ENCODE data around the gene ADK. TPM values are rescaled to one million over a fixed set of nuclear protein-coding genes. Genes with fewer than 3 reads are reported as not detected.

Gene ADK
- total and polyA plus RNA-seq, 2 donors (not counting 1 experiment from before 2014, with no cell fraction given) = 25.3 to 47.8 TPM

DNA sequence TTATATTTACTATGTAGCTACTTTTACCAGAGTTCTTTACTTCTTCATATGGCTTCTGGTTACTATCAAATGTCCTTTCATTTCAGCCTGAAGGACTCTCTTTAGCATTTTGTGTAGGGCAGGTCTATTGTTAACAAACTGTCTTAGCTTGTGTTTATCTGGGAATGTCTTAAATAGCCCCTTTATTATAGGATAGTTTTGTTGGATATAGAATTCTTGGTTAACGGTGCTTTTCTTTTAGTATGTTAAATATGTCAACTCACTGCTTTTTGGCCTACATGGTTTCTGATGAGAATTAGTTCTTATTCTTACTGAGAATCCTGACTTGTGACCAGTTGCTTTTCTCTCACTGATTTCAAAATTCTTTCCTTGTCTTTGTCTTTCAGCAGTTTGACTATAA lies 169.0 kb downstream of the ADK start:
- Histone ChIP-seq H3K4me1 (ENCODE audit: control insufficient read depth, extremely low read depth, insufficient read depth, low read length) (no peaks in the 10 kb centered on the region), H3K27me3 (ENCODE audit: control insufficient read depth, insufficient read depth, low read length) (no peaks in the 10 kb centered on the region), H3K4me2 (ENCODE audit: extremely low read depth, insufficient read depth, low read length) (no peak overlapping the region), H3K4me3 (replicated peaks in 1 of 4; ENCODE audit: control extremely low read depth in 1 of 4, insufficient read depth in 1 of 4, low read depth in 3 of 4, low read length in 4 of 4) (no peak overlapping the region), H3K27ac (ENCODE audit: insufficient read depth, low read length) (no peak overlapping the region), H3K36me3 (ENCODE audit: control insufficient read depth, insufficient read depth, low read length) (no peaks in the 10 kb centered on the region), H3K79me2 (ENCODE audit: control insufficient read depth, insufficient read depth, low read length) (no peaks in the 10 kb centered on the region), H2AFZ (ENCODE audit: low read length) (no peak overlapping the region), H3K9ac (ENCODE audit: insufficient read depth, low read length) (no peak overlapping the region), H3K9me3 (ENCODE audit: control insufficient read depth, insufficient read depth, low read depth, low read length) (no peaks in the 10 kb centered on the region), H4K20me1 (ENCODE audit: control insufficient read depth, extremely low read depth, insufficient read depth, low read length) (no peaks in the 10 kb centered on the region)
- TF ChIP-seq, protein P1, sequence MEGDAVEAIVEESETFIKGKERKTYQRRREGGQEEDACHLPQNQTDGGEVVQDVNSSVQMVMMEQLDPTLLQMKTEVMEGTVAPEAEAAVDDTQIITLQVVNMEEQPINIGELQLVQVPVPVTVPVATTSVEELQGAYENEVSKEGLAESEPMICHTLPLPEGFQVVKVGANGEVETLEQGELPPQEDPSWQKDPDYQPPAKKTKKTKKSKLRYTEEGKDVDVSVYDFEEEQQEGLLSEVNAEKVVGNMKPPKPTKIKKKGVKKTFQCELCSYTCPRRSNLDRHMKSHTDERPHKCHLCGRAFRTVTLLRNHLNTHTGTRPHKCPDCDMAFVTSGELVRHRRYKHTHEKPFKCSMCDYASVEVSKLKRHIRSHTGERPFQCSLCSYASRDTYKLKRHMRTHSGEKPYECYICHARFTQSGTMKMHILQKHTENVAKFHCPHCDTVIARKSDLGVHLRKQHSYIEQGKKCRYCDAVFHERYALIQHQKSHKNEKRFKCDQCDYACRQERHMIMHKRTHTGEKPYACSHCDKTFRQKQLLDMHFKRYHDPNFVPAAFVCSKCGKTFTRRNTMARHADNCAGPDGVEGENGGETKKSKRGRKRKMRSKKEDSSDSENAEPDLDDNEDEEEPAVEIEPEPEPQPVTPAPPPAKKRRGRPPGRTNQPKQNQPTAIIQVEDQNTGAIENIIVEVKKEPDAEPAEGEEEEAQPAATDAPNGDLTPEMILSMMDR (conservative IDR thresholded peaks at IDR 0.05 in 1 of 2, IDR thresholded peaks at IDR 0.05 in 1 of 2; ENCODE audit: low read depth in 1 of 2, low read length in 2 of 2) = no peak
- no peak for TF ChIP-seq EZH2 (IDR thresholded peaks at IDR 0.05; ENCODE audit: low read length, missing control alignments)
- no peak for DNase-seq (ENCODE audit: low read depth in 2 of 2)

DNA sequence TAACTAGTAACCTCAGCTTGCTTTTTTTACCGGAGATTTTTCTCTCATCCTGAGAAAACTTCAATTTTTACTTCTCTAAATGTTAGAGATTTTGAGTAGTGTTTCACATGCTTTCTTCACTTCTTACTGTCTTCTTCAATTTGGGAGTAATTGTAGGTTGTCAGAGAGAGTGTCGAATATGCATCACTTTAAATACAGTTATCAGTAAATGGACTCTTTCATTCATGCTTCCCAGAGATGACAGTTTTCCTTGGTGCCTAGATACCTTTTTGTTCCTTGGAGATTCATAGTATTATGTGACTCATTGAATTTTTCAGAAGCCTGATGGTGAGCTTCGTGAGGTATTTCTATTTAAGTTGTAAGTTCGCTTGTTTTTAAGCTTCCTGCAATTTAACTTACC lies 169.7 kb downstream of the ADK start:
- Histone ChIP-seq H3K36me3 (ENCODE audit: control insufficient read depth, insufficient read depth, low read length) (no peaks in the 10 kb centered on the region), H3K4me3 (replicated peaks in 1 of 4; ENCODE audit: control extremely low read depth in 1 of 4, insufficient read depth in 1 of 4, low read depth in 3 of 4, low read length in 4 of 4) (no peak overlapping the region), H2AFZ (ENCODE audit: low read length) (no peak overlapping the region), H3K9ac (ENCODE audit: insufficient read depth, low read length) (no peak overlapping the region), H3K79me2 (ENCODE audit: control insufficient read depth, insufficient read depth, low read length) (no peaks in the 10 kb centered on the region), H3K4me1 (ENCODE audit: control insufficient read depth, extremely low read depth, insufficient read depth, low read length) (no peaks in the 10 kb centered on the region), H3K27ac (ENCODE audit: insufficient read depth, low read length) (no peak overlapping the region), H3K9me3 (ENCODE audit: control insufficient read depth, insufficient read depth, low read depth, low read length) (no peaks in the 10 kb centered on the region), H3K27me3 (ENCODE audit: control insufficient read depth, insufficient read depth, low read length) (no peaks in the 10 kb centered on the region), H3K4me2 (ENCODE audit: extremely low read depth, insufficient read depth, low read length) (no peak overlapping the region), H4K20me1 (ENCODE audit: control insufficient read depth, extremely low read depth, insufficient read depth, low read length) (no peaks in the 10 kb centered on the region)
- no peak for DNase-seq (ENCODE audit: low read depth in 2 of 2)
- TF ChIP-seq EZH2 (IDR thresholded peaks at IDR 0.05; ENCODE audit: low read length, missing control alignments) = no peak
- TF ChIP-seq, protein P1 (conservative IDR thresholded peaks at IDR 0.05 in 1 of 2, IDR thresholded peaks at IDR 0.05 in 1 of 2; ENCODE audit: low read depth in 1 of 2, low read length in 2 of 2) = no peak

DNA sequence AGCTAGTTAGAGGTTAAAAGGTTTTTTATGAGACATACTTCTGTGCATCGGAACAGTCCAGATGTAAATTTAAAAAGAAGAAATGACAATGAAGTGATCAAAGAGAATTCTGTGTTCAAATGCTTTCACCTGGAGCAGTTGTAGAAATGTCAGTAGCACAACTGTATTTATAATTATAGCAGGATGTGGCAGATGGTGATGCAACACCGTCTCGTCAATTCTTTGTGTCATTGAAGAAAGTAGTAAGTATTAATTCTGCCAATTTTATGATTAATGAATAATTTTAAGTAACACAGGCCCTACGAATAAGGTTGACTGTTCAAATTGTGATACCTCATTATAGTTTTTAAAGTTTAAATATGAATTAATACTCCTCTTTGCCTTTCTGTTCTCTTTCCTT lies 171.1 kb downstream of the ADK start:
- H3K79me2 ChIP-seq (ENCODE audit: control insufficient read depth, insufficient read depth, low read length) = no peaks in the 10 kb centered on the region

More for the DNA sequence above, 171.1 kb downstream of the ADK start:
- Histone ChIP-seq H3K9ac (ENCODE audit: insufficient read depth, low read length) (no peak overlapping the region), H4K20me1 (ENCODE audit: control insufficient read depth, extremely low read depth, insufficient read depth, low read length) (no peaks in the 10 kb centered on the region), H3K4me3 (replicated peaks in 1 of 4; ENCODE audit: control extremely low read depth in 1 of 4, insufficient read depth in 1 of 4, low read depth in 3 of 4, low read length in 4 of 4) (no peak overlapping the region), H3K4me1 (ENCODE audit: control insufficient read depth, extremely low read depth, insufficient read depth, low read length) (no peaks in the 10 kb centered on the region), H3K36me3 (ENCODE audit: control insufficient read depth, insufficient read depth, low read length) (no peaks in the 10 kb centered on the region), H3K27ac (ENCODE audit: insufficient read depth, low read length) (no peak overlapping the region), H3K27me3 (ENCODE audit: control insufficient read depth, insufficient read depth, low read length) (no peaks in the 10 kb centered on the region), H3K4me2 (ENCODE audit: extremely low read depth, insufficient read depth, low read length) (no peak overlapping the region), H3K9me3 (ENCODE audit: control insufficient read depth, insufficient read depth, low read depth, low read length) (no peaks in the 10 kb centered on the region), H2AFZ (ENCODE audit: low read length) (no peak overlapping the region)
- TF ChIP-seq, protein P1 (conservative IDR thresholded peaks at IDR 0.05 in 1 of 2, IDR thresholded peaks at IDR 0.05 in 1 of 2; ENCODE audit: low read depth in 1 of 2, low read length in 2 of 2) = no peak
- no peak for TF ChIP-seq EZH2 (IDR thresholded peaks at IDR 0.05; ENCODE audit: low read length, missing control alignments)
- DNase-seq (ENCODE audit: low read depth in 2 of 2) = no peak

Data from fibroblast of lung (primary cell).